SIG-M5 (cell line): ENCODE results near the gene SF1.

ENCODE experiments used
- DNase-seq: peaks from one replicate; lab custom pipeline; 2025; lab: John Stamatoyannopoulos, UW

The SF1 gene

DNA sequence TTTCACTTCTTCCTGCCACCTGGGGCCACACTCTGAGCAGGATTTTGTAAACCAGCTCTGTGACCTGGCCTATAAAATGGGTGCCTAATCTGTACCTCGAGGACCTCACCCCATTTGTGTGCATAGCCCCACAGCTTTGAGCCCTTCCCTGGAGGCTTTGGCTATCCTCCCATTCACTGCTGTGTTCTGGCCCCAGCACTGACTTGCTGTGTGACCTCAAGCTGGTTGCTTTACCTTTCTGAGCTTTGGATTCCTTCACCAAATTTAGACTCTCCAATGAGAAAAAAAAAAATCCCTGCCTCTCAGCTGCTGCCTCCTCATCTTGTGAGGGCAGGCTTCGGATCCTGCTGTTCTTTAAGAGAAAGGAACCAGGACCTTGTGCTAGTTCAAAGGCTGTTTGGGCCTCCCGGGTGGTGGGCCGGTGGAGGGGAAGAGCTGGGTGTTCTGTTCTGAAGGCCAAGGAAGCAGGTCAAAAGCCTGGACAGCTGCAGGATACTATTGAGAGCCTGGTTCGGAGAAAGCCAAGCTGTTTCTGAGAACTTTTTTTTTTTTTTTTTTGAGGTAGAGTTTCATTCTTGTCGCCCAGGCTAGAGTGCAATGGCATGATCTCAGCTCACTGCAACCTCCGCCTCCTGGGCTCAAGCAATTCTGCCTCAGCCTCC lies 17.5 kb downstream of the SF1 start:
- no peak for DNase-seq

DNA sequence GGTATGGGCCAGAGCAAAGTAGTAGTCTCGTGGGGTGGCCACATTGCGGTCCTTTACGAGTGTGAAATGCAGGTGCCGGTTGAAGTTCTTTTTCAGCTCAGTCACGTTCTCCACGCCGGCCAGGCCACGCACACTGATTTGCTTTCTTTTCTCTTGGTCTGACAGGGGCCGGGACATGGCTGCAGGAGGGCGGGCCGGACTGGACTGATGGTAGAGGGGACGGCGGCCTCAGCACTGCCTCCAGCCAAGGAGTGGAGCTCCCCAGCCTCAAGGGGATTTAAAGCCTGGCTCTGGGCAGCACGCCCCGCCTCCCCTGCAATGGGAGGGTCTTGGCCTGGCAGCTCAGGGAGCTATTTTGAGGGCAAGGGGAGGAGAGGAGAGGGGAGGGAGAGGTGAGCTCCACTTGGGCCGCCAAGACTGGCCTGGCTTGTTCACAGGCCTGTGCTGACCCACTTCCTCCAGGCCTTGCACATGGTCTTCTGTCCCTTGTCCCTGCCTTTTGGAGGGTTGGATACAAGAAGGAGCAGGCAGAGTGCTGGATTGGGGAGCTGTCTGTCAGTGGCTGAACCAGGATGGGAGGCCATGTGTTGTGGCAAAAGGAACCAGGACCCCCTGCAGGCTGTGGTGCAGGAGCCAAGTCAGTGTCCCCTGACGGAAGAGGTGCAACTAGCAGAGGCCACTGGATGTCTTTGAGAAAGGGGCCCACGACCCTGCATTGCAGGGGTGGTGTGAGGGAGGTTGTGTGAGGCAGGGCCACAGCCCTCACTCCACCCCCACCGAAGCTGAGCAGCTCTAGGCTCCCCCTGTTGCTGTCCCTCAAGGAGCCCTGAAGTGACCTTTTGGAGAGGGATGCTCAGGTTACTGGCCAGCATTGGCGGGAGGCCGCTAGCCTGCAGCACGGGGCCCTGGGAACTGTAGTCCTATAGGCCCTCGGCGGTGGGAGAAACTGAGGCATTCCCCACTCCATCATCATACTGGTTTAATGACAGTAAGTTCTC lies 18.3 kb downstream of the SF1 start, which contains the start of gene PYGM:
PYGM (minus strand) TSS at position 253 of the 998 bp plus-strand sequence; CDS start at position 177, 76 bp downstream.
- DNase-seq, result no peak

GRCh38 chr11:64759131-64759721 lies 19.1 kb downstream of the SF1 start:
- no peak for DNase-seq

DNA sequence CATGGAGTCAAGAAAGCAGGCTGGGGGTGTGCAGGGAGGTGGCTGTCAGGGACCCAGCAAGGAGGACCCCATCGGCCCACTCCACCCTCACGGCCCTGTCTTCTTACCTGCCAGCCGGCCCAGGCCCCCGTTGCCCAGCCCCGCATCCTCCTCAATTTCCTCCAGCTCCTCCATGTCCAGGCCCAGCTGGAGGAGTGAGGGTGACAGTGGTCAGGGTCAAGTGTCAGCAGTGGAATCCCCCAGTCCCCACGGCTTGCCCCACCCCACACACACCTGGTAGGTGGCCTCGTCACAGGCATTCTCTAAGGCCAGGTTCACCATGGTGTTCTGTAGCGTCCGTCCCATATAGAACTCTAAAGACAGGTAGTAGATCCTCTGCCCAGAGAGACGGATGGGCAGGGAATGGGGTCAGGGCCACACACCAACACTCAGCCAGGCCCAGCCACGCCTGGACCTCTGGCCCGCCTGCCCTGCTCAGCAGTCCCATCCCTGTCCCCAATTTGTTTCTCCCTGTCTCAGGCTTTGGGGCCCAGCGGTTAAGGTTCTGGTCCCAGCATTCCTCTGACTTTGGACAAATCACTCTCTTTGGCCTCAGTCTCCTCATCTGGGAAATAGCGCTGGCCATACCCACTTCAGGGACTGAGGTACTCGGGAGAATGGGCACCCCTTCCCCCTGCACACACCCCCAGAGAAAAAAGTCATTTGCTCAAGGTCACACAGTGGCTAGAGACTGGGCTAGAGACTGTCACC lies 19.8 kb downstream of the SF1 start:
- no peak for DNase-seq

- no peak for DNase-seq
Measured at GRCh38 chr11:64757549-64758329, 20.6 kb downstream of the SF1 start.

GRCh38 chr11:64755681-64756361 lies 22.5 kb downstream of the SF1 start:
- DNase-seq, result no peak

- no peak for DNase-seq
Measured at GRCh38 chr11:64754919-64755662, 23.3 kb downstream of the SF1 start.

DNA sequence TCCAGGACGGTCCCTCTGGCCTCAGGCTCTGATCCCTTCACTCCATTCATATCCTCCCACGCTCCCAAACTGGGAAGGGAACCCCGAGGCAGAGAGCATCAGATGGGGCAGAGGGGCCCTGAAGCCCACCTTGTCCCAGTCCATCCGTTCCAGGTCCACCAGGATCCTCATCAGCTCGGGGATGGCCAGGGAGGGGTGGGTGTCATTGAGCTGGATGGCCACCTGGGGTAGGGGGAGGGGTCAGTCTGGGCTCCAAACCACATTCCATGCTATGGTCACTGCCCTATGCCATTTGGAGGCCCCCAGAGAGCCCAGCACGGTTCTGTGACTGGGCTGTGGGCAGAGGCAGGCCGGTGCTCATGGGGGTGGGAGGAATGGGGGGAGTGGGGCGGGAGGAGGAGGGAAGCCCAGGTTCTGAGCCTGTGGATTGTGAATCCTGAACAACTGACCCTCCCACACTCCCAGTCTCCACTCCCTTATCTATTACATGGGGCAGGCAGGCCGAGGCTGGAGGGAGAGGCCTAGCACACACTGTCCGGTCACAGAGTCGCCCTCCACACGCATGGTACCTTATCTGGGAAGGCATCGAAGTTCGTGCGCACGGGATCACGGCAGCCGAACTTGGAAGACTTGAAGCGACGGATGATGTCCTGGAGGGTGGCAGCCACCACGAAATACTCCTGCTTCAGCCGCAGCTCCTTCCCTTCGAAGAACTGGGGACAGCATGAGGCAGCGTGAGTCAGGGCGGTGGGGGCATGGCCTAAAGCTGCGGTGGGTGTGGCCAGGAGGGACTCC lies 24.0 kb downstream of the SF1 start:
- DNase-seq, result no peak

DNA sequence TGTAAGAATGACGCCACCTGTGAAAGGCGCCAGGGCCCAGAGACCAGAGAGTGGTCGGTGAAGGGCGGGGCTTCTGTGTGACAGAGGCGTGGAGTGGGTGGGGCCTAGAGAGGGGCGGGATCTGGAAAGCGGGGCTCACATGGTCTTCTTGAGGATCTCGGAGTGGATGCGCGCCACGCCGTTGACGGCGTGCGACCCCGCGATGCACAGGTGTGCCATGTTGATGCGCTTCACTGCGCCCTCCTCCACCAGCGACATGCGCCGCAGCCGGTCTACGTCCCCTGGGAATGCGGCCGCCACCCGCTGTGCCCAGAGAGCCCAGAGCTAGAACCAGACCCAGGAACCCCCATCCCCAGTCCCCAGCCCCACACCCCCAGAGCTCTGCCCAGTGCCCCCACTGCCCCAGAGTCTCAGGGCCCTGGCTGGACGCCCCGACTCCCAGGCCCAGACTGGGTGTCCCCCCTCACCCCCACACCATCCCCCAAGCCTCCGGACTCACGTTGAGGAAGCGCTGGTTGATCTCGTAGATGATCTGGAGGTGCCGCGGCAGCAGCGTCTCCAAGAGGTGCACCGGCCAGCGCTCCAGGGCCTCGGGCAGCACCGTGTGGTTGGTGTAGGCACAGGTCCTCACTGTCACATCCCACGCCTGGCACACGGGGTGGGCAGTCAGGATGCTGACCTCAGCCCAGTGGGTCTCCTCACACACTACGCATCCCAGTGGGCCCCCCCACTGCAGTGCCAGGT lies 24.8 kb downstream of the SF1 start:
- DNase-seq, result no peak

- DNase-seq, result no peak
Measured at GRCh38 chr11:64753019-64753379, 25.3 kb downstream of the SF1 start.

DNA sequence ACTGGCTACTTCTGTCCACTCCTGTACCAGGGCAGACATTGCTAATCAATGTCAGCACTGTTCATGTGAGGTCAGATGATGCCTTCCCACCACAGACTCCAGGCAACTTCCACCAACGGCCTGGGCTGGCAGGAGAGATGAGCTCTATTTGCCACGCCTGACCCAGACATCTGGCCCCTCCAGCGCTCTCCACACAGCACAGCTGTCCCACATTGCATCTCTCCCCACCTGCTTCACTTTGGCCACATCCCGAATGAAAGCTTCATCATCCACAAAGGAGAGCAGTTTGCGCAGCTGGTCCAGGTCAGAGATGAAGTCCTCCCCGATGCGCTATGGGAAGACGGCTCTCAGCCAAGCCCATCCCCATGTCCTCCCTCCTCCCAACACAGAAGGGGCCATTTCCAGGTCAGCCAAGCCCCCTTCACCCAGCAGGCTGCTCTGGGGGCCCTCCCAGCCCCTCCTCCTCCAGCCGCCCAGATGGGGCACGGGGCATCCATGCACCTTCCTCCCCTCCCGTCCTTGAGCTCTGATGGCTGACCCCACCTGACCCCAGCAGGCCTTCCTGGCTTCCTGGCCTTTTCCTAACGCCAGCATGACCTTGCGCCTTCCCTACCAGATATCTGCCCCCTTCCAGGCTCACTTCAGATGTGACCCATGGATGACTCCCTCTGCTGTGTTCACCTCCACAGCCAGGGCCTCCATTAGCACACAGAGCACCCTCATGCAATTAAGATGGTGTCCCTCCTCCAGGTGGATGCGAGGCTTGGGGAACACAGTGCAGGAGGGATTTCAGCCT lies 26.0 kb downstream of the SF1 start:
- no peak for DNase-seq

DNA sequence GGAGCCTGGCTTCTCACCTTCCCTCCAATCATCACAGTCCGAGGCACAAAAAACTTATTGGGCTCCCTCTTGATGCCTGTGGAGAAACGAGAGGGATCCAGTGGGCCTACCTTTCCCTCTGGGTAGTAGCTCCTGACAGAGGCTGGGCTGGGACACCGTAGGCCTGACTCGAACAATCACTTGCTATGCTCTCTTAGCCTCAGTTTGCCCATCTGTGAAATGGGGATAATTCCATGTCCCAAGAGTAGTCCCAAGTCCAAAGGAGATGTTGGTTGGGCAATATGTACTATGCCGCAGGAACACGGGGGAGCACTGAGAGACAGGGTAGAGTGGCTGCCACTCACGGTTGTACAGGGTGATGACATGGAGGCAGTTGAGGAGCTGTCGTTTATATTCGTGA lies 26.8 kb downstream of the SF1 start:
- no peak for DNase-seq

DNA sequence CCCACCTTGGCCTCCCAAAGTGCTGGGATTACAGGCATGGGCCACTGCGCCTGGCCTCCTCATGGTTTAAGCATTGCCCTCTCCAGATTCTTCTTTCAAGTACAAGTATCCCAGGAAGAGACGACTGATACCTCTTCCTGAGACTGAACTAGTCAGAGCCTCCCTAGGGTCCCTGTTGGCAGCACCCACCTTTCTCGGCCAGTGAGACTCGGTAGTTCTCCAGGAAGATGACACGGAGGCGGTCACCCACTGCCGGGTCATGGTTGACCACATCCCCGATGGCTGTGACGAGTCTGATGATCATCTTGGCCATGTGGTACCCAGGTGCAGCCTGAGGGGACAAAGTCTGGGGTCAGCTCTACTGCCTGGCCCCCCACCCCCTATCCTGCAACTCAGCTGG lies 27.2 kb downstream of the SF1 start:
- no peak for DNase-seq

- DNase-seq, result no peak
Measured at GRCh38 chr11:64750361-64751054, 27.8 kb downstream of the SF1 start.

DNA sequence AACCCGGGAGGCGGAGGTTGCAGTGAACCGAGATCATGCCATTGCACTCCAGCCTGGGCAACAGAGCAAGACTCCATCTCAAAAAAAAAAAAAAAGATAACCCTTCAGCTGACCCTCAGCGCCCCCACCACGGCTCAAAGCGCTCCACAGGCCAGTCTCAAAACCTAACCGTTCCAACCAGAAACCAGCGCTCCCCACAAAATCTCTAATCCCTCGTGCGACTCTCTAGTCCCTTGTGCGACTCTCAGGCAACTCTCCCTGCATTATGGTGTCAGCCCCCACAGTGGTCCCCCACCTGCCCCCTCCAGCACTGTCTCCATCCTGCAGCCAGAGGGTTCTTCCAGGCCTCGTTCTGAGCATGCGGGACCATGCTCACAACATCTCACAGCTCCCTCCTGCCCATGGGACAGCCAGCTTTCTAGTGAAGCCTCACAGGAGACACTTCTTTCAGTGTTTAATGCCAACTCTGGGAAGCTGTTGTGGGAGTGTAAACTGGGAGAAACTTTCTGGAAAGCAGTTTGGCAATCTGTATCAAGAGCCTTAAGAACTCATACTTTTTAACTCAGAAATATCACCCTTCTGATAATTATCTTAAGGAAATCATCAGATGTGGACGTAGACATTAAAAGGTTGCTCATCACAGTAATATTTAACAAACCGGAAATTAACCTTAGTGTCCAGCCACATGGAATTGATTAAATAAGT lies 30.2 kb downstream of the SF1 start:
- DNase-seq, result no peak

GRCh38 chr11:64746486-64746885 lies 31.9 kb downstream of the SF1 start:
- DNase-seq, result no peak
